Stomach (tissue), 9 donors: ENCODE data around the gene SSBP4. TPM values are rescaled to one million over a fixed set of nuclear protein-coding genes. Genes with fewer than 3 reads are reported as not detected.
A peak's percentile ranks its signal among the peaks of the same experiment; 100 is the strongest.

Source experiments
- DNase-seq, 2 donors: peaks; one replicate each; pipeline versions ENCODE4 v3.0.0 to v3.0.0-alpha.2; 2013 to 2019
- H3K27ac ChIP-seq, 5 donors: fragments of 200-600 bp in 4 of 5; sonication (generic) in 4 of 5; one replicate each; pipeline ENCODE4 v1.5.1; 2013 to 2019; ENCODE audit warnings: mild to moderate bottlenecking in 1 of 5, moderate library complexity in 1 of 5
- H3K27me3 ChIP-seq, 3 donors: fragments of 200-600 bp; sonication (generic); one replicate each; pipeline ENCODE4 v1.5.1; 2017 to 2019; ENCODE audit warnings: mixed run types in 1 of 3
- H3K36me3 ChIP-seq, 4 donors: fragments of 200-600 bp; sonication (generic); 1 replicate in 3 of 4; 2 replicates in 1 of 4; pipeline ENCODE4 v1.5.1; 2016 to 2019
- H3K4me1 ChIP-seq, 4 donors: fragments of 200-600 bp; sonication (generic); one replicate each; pipeline ENCODE4 v1.5.1; 2016 to 2019
- H3K4me3 ChIP-seq, 4 donors: fragments of 200-600 bp; sonication (generic) in 3 of 4; one replicate each; pipeline ENCODE4 v1.5.1; 2016 to 2019; ENCODE audit warnings: mild to moderate bottlenecking in 1 of 4
- H3K9me3 ChIP-seq, 4 donors: fragments of 200-600 bp; sonication (generic); one replicate each; pipeline ENCODE4 v1.5.1; 2016 to 2019
- EP300 ChIP-seq: sonication (generic); formaldehyde crosslinking; IDR thresholded peaks from one replicate; pipeline ENCODE4 v1.6.1; 2017; ENCODE audit warnings: antibody characterized with exemption
- POLR2A ChIP-seq, 4 donors: fragments of 450-650 bp; IDR thresholded peaks; one replicate each; pipeline ENCODE4 v1.6.1; 2016; ENCODE audit warnings: antibody characterized with exemption in 4 of 4, control low read depth in 2 of 4, mild to moderate bottlenecking in 1 of 4, moderate library complexity in 1 of 4
- POLR2AphosphoS5 ChIP-seq, 3 donors: sonication (generic); formaldehyde crosslinking; IDR thresholded peaks; one replicate each; pipeline ENCODE4 v1.6.1; 2016; ENCODE audit warnings: antibody characterized with exemption in 3 of 3
- WGBS, 5 donors: extraction: QIAGEN DNeasy Blood & Tissue Kit in 3 of 5; methylation state at CpG; one replicate each; pipeline versions ENCODE4 v1.1.5 to v1.1.7; 2013 to 2018; 5-methylcytosine and 5-hydroxymethylcytosine counted together
- intact Hi-C: fragments of 100-400 bp; cut with DNase I; formaldehyde crosslinking; loops from one replicate; pipeline ENCODE4 v1.15.1; 2023; ENCODE audit warnings: low total_unique reads
- polyA plus RNA-seq, 3 donors: library from polyadenylated mRNA; stranded (reverse); fragments of 200-250 nt; gene quantifications; one replicate each; pipeline ENCODE4 v1.2.3, GENCODE V29; 2013
- total RNA-seq, 5 donors: library from RNA; depleted of rRNA; stranded (reverse); fragments of >200 nt; gene quantifications; one replicate each; pipeline versions ENCODE4 v1.1.0 to v1.2.3, GENCODE V29; 2014 to 2016
- TF ChIP-seq, protein P1 (sequence below), 7 experiments: fragments of 450-650 bp in 4 of 7; fragments of 200-600 bp in 3 of 7; sonication (generic) in 3 of 7; IDR thresholded peaks; one replicate each; pipeline ENCODE4 v1.5.1; 2016 to 2019; ENCODE audit warnings: antibody characterized with exemption in 7 of 7, control low read depth in 2 of 7, mild to moderate bottlenecking in 1 of 7
- donor health status: healthy with polysubstance abuse.
- donor health status: Bipolar disorder and iron deficiency.
- donor health status: healthy.

The SSBP4 gene
- total and polyA plus RNA-seq, 8 donors = 22.8 to 253 (median 49.2) TPM

DNA sequence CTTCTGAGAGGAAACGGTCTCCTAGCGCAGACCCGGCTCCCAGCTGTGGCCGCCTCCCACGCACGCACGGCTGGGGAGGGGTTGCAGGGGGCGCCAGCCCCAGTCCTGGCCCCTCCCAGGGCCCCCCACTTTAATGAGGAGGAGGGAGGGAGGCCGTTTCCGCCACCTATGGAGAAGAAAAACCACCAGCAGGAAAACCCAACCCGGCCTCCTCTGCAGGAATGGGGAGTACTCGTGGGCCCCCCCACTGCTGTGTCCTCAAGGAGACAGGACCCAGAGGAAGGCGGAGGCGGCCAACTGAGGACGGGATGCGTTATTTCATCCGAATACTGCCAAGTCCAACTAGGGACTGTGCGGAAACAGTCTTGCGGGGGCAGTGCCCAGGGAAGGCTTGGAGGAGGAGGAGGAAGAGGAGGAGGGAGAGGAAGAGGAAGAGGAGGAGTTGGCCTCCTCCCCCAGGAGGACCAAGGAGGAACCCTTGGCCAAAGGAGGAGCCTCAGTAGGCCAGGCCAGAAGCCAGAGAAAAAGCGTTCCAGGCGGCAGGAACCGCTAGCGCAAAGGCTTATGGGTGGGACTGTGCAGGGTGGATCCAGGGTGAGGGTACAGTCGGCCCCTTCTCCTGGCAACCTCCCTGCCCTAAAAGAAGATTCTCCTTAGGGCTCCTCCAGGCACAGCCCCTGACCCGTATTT, 3.9 kb upstream of the SSBP4 start:
- TF ChIP-seq POLR2AphosphoS5 (IDR thresholded peaks at IDR 0.05) = peak; percentile 27 to 69 (median 27)
- no peak for TF ChIP-seq EP300
- TF ChIP-seq POLR2A (IDR thresholded peaks at IDR 0.05) = no peak
- TF ChIP-seq, protein P1, sequence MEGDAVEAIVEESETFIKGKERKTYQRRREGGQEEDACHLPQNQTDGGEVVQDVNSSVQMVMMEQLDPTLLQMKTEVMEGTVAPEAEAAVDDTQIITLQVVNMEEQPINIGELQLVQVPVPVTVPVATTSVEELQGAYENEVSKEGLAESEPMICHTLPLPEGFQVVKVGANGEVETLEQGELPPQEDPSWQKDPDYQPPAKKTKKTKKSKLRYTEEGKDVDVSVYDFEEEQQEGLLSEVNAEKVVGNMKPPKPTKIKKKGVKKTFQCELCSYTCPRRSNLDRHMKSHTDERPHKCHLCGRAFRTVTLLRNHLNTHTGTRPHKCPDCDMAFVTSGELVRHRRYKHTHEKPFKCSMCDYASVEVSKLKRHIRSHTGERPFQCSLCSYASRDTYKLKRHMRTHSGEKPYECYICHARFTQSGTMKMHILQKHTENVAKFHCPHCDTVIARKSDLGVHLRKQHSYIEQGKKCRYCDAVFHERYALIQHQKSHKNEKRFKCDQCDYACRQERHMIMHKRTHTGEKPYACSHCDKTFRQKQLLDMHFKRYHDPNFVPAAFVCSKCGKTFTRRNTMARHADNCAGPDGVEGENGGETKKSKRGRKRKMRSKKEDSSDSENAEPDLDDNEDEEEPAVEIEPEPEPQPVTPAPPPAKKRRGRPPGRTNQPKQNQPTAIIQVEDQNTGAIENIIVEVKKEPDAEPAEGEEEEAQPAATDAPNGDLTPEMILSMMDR (IDR thresholded peaks at IDR 0.05) = no peak
- WGBS, 5 donors = 31 to 56% (median 45%) methylated on average over 25 of the region's 25 CpGs
- peak overlapping the region in 3 of 4 donors; percentile 22 to 31 (median 23) for H3K4me3 ChIP-seq
- H3K9me3 ChIP-seq = no peaks in the 10 kb centered on the region
- intact Hi-C loops = no loop called here
- DNase-seq = peak in 1 of 2 donors; percentile 90
- peaks cover 55 to 62% (median 59%) of the 10 kb centered on the region in 4 donors for H3K4me1 ChIP-seq
- no peaks in the 10 kb centered on the region for H3K36me3 ChIP-seq
- H3K27ac ChIP-seq = peak overlapping the region; percentile 68 to 95 (median 90)
- H3K27me3 ChIP-seq = peaks cover 0 to 38% (median 22%) of the 10 kb centered on the region in 3 donors

- H3K27me3 ChIP-seq = peaks cover 0 to 38% (median 22%) of the 10 kb centered on the region in 3 donors
- H3K9me3 ChIP-seq = no peaks in the 10 kb centered on the region
- H3K4me3 ChIP-seq = peak overlapping the region; percentile 36 to 69 (median 38)
- peak overlapping the region; percentile 84 to 95 (median 90) for H3K27ac ChIP-seq
- TF ChIP-seq EP300 = no peak
- peak in 1 of 3 donors; percentile 8 for TF ChIP-seq POLR2AphosphoS5 (IDR thresholded peaks at IDR 0.05)
- TF ChIP-seq POLR2A (IDR thresholded peaks at IDR 0.05) = no peak
- TF ChIP-seq, protein P1 (IDR thresholded peaks at IDR 0.05) = no peak
- H3K4me1 ChIP-seq = peaks cover 67 to 73% (median 71%) of the 10 kb centered on the region in 4 donors
- WGBS, 5 donors = 0 to 1% (median 0%) methylated on average over 32 to 44 of the region's 44 CpGs
- no peaks in the 10 kb centered on the region for H3K36me3 ChIP-seq
- DNase-seq = peak; percentile 74 to 98
- intact Hi-C loops = no loop called here
Measured at GRCh38 chr19:18416778-18417249, 2.4 kb upstream of the SSBP4 start.

DNA sequence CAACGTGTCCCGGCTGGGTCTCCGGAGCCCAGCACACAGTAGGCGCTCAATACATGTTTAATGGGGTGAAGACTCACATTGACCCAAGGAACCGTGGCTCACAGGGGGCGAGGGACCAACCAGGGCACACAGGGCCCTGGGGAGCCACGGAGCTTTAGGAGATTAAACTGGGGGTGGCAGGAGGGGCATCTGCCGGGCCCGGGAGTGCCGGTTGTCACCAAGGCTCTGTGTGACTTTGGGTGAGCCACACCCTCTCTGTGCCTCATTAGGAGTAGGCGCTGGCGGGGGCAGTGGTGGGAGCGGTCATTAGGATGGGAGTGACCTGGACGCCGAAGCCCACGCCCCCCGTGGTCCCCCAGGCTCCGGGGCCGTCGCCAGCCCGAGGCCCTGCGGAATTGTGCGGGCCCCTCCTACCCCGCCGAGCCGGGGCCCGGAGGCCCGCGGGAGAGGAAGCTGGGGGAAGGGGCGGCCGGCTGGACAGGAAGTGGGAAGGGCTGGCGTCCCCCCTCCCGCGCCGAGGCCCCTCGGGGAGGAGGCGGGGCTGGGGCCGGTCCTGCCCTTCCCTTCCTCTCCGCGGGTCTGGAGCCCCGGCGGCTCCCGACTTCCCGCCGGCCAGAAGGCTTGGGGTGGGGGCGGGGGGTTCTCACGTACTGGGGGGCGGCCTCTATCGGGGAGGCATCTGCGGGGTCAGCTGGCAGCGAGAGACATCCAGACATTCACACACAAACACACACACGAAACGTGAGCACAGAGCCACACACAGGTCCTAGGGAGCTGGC, 1.8 kb upstream of the SSBP4 start:
- peaks cover 0 to 38% (median 22%) of the 10 kb centered on the region in 3 donors for H3K27me3 ChIP-seq
- no peak for TF ChIP-seq POLR2AphosphoS5 (IDR thresholded peaks at IDR 0.05)
- no peak for TF ChIP-seq EP300
- TF ChIP-seq, protein P1 (IDR thresholded peaks at IDR 0.05) = no peak
- no peak for TF ChIP-seq POLR2A (IDR thresholded peaks at IDR 0.05)
- peaks cover 67 to 79% (median 77%) of the 10 kb centered on the region in 4 donors for H3K4me1 ChIP-seq
- peak overlapping the region; percentile 84 to 95 (median 90) for H3K27ac ChIP-seq
- H3K4me3 ChIP-seq = peak overlapping the region; percentile 36 to 69 (median 38)
- intact Hi-C loops = no loop called here
- H3K9me3 ChIP-seq = no peaks in the 10 kb centered on the region
- WGBS, 5 donors = 0 to 1% (median 1%) methylated on average over 21 to 53 of the region's 53 CpGs
- DNase-seq = peak in 1 of 2 donors; percentile 96
- H3K36me3 ChIP-seq = no peaks in the 10 kb centered on the region

GRCh38 chr19:18418029-18418482, 1.1 kb upstream of the SSBP4 start:
- H3K36me3 ChIP-seq = no peaks in the 10 kb centered on the region
- WGBS, 5 donors = 8 to 17% (median 9%) methylated on average over 20 to 30 of the region's 30 CpGs
- H3K4me1 ChIP-seq = peaks cover 68 to 85% (median 83%) of the 10 kb centered on the region in 4 donors
- peak overlapping the region; percentile 36 to 69 (median 52) for H3K4me3 ChIP-seq
- H3K9me3 ChIP-seq = no peaks in the 10 kb centered on the region
- TF ChIP-seq POLR2A (IDR thresholded peaks at IDR 0.05) (no peak), EP300 (no peak), POLR2AphosphoS5 (IDR thresholded peaks at IDR 0.05) (no peak)
- TF ChIP-seq, protein P1 (IDR thresholded peaks at IDR 0.05) = no peak
- peak overlapping the region; percentile 84 to 95 (median 90) for H3K27ac ChIP-seq
- H3K27me3 ChIP-seq = peaks cover 0 to 35% (median 22%) of the 10 kb centered on the region in 3 donors
- intact Hi-C loops = no loop called here
- no peak for DNase-seq
